ENCODE data around the gene FMO1.

DNA sequence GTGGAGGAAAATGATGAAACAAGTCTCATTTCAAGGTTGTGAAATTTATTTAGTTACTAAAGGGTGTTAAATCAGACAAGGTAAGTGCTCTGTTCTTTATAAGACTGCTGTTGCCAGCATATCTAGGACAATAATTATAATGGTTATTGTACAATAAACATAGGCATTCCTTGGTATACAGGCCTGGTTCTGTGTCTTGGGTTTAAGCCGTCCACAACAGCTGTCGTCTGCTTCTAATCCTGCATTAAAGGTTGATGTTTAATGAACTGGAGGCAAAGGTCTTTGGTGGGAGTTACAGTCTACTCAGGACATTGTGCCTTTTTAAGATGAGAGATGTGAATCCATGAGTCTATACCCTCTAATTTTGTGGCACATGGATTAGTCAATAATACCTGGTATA is 42.3 kb downstream of the FMO1 start:
- TF ChIP-seq, protein P1, sequence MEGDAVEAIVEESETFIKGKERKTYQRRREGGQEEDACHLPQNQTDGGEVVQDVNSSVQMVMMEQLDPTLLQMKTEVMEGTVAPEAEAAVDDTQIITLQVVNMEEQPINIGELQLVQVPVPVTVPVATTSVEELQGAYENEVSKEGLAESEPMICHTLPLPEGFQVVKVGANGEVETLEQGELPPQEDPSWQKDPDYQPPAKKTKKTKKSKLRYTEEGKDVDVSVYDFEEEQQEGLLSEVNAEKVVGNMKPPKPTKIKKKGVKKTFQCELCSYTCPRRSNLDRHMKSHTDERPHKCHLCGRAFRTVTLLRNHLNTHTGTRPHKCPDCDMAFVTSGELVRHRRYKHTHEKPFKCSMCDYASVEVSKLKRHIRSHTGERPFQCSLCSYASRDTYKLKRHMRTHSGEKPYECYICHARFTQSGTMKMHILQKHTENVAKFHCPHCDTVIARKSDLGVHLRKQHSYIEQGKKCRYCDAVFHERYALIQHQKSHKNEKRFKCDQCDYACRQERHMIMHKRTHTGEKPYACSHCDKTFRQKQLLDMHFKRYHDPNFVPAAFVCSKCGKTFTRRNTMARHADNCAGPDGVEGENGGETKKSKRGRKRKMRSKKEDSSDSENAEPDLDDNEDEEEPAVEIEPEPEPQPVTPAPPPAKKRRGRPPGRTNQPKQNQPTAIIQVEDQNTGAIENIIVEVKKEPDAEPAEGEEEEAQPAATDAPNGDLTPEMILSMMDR (conservative IDR thresholded peaks at IDR 0.05 in 1 of 2, IDR thresholded peaks at IDR 0.05 in 1 of 2; ENCODE audit: low read depth in 1 of 2, low read length in 2 of 2), result no peak
- TF ChIP-seq EZH2 (IDR thresholded peaks at IDR 0.05; ENCODE audit: low read length, missing control alignments), result no peak

All from fibroblast of lung (primary cell).